IMR-90 (cell line): ENCODE data around the gene SPATA31E1. TPM values are rescaled to one million over a fixed set of nuclear protein-coding genes. Genes with fewer than 3 reads are reported as not detected.

Source experiments
- ATAC-seq: fragments of 200-7000 bp; cut with Tn5 transposase; 2 replicates; pipeline ENCODE4 v1.9.1; 2020; ENCODE audit warnings: low read depth, mild to moderate bottlenecking, moderate library complexity
- BruUV-seq: library from RNA; stranded (reverse); fragments of 400-500 nt; replicated peaks from 2 replicates; lab custom pipeline; 2021; lab: Mats Ljungman, UMichigan
- CTCF ChIA-PET: fragments of 300-600 bp; formaldehyde crosslinking; extraction: SDS; loops from one replicate; lab custom pipeline; 2021; ENCODE audit warnings: antibody characterized with exemption; lab: Yijun Ruan, JAX
- POLR2A ChIA-PET: fragments of 300-600 bp; sonication (Branson Sonifier 250); formaldehyde crosslinking; loops from one replicate; lab custom pipeline; 2022; ENCODE audit warnings: antibody characterized with exemption; ENCODE audit not compliant: unreplicated experiment; lab: Charles Lee
- DNase-seq: peaks from one replicate; pipeline ENCODE4 v3.0.0; 2013
- H2AFZ ChIP-seq: replicated peaks from 2 replicates; pipeline ENCODE3; 2013; ENCODE audit warnings: low read length, mild to moderate bottlenecking; ENCODE audit not compliant: poor library complexity
- H2AK5ac ChIP-seq: 2 replicates; pipeline ENCODE4 v1.6.1; 2013; ENCODE audit warnings: low read depth, low read length, inconsistent platforms
- H2AK9ac ChIP-seq: replicated peaks from 2 replicates; pipeline ENCODE3; 2013; ENCODE audit warnings: mild to moderate bottlenecking, low read depth, low read length, moderate library complexity; ENCODE audit not compliant: poor library complexity
- H2BK120ac ChIP-seq: 2 replicates; pipeline ENCODE4 v1.6.1; 2013; ENCODE audit warnings: low read depth, low read length, inconsistent platforms
- H2BK15ac ChIP-seq: 3 replicates; pipeline ENCODE4 v1.6.1; 2013; ENCODE audit warnings: low read depth, low read length, inconsistent platforms
- H2BK20ac ChIP-seq: 2 replicates; pipeline ENCODE4 v1.6.1; 2013; ENCODE audit warnings: low read depth, mild to moderate bottlenecking, inconsistent platforms, low read length, moderate library complexity
- H2BK5ac ChIP-seq: 2 replicates; pipeline ENCODE4 v1.6.1; 2013; ENCODE audit warnings: mild to moderate bottlenecking, low read depth, low read length, inconsistent platforms; ENCODE audit not compliant: poor library complexity, severe bottlenecking
- H3K14ac ChIP-seq: replicated peaks from 2 replicates; pipeline ENCODE4 v1.6.1; 2013; ENCODE audit warnings: low read depth, low read length, inconsistent platforms
- H3K18ac ChIP-seq: 2 replicates; pipeline ENCODE4 v1.6.1; 2013; ENCODE audit warnings: low read depth, low read length, control low read depth
- H3K23ac ChIP-seq: 2 replicates; pipeline ENCODE4 v1.6.1; 2013; ENCODE audit warnings: low read depth, low read length, inconsistent platforms
- H3K27ac ChIP-seq: 2 replicates; pipeline ENCODE4 v1.5.1; 2013; ENCODE audit warnings: mild to moderate bottlenecking, control low read depth, low read length; ENCODE audit not compliant: insufficient read depth
- H3K27me3 ChIP-seq: 2 replicates; pipeline ENCODE4 v1.6.1; 2013; ENCODE audit warnings: low read length; ENCODE audit not compliant: control insufficient read depth, insufficient read depth
- H3K36me3 ChIP-seq: 2 replicates; pipeline ENCODE4 v1.6.1; 2013; ENCODE audit warnings: low read length, mixed read lengths; ENCODE audit not compliant: control insufficient read depth, insufficient read depth
- H3K4ac ChIP-seq: 2 replicates; pipeline ENCODE4 v1.6.1; 2013; ENCODE audit warnings: low read depth, low read length, inconsistent platforms
- H3K4me1 ChIP-seq: 2 replicates; pipeline ENCODE4 v1.6.1; 2013; ENCODE audit warnings: low read length, mixed read lengths; ENCODE audit not compliant: control insufficient read depth, insufficient read depth
- H3K4me2 ChIP-seq: 2 replicates; pipeline ENCODE4 v1.6.1; 2013; ENCODE audit warnings: low read depth, mild to moderate bottlenecking, control low read depth, low read length, moderate library complexity
- H3K4me3 ChIP-seq: 2 replicates; pipeline ENCODE4 v1.5.1; 2013; ENCODE audit warnings: low read depth, mild to moderate bottlenecking, control low read depth, low read length, moderate library complexity; ENCODE audit not compliant: insufficient read depth
- H3K56ac ChIP-seq: 2 replicates; pipeline ENCODE4 v1.6.1; 2013; ENCODE audit warnings: low read length, inconsistent platforms; ENCODE audit not compliant: insufficient read depth; ENCODE audit errors: extremely low read depth
- H3K79me1 ChIP-seq, 2 experiments: 2 replicates each; pipeline ENCODE4 v1.6.1; 2013; ENCODE audit warnings: low read length in 2 of 2, inconsistent platforms in 1 of 2, low read depth in 1 of 2
- H3K9ac ChIP-seq: 2 replicates; pipeline ENCODE4 v1.6.1; 2013; ENCODE audit warnings: low read depth, low read length, control low read depth
- H3K9me1 ChIP-seq: 2 replicates; pipeline ENCODE4 v1.6.1; 2013; ENCODE audit warnings: low read length, inconsistent platforms; ENCODE audit not compliant: insufficient read depth
- H3K9me3 ChIP-seq: 2 replicates; pipeline ENCODE4 v1.6.1; 2013; ENCODE audit warnings: low read length; ENCODE audit not compliant: control insufficient read depth, insufficient read depth
- H4K20me1 ChIP-seq: 2 replicates; pipeline ENCODE4 v1.6.1; 2013; ENCODE audit warnings: low read length, inconsistent platforms; ENCODE audit not compliant: insufficient read depth
- H4K5ac ChIP-seq: 2 replicates; pipeline ENCODE4 v1.6.1; 2013; ENCODE audit warnings: mild to moderate bottlenecking, low read depth, low read length, control low read depth
- H4K8ac ChIP-seq, 2 experiments: 2 replicates each; pipeline ENCODE4 v1.6.1; 2013; ENCODE audit warnings: low read depth in 2 of 2, low read length in 2 of 2, control low read depth in 1 of 2, inconsistent platforms in 1 of 2
- H4K91ac ChIP-seq: 2 replicates; pipeline ENCODE4 v1.6.1; 2013; ENCODE audit warnings: low read depth, low read length, inconsistent platforms; ENCODE audit not compliant: insufficient read depth
- BHLHE40 ChIP-seq: fragments of 150-350 bp; IDR thresholded peaks from 2 replicates; pipeline ENCODE4 v1.6.1; 2016; ENCODE audit warnings: mild to moderate bottlenecking, low read depth, low read length
- CEBPB ChIP-seq: IDR thresholded peaks from 2 replicates; pipeline ENCODE4 v1.6.1; 2012; ENCODE audit warnings: low read depth, low read length, improper control_type of control experiment
- ELK1 ChIP-seq: fragments of 150-350 bp; IDR thresholded peaks from 2 replicates; pipeline ENCODE4 v1.6.1; 2016; ENCODE audit warnings: low read depth, mild to moderate bottlenecking, low read length, moderate library complexity, borderline replicate concordance
- FOS ChIP-seq: fragments of 150-350 bp; IDR thresholded peaks from 2 replicates; pipeline ENCODE4 v1.6.1; 2016; ENCODE audit warnings: low read depth, low read length
- MAFK ChIP-seq: IDR thresholded peaks from 2 replicates; pipeline ENCODE4 v1.6.1; 2012; ENCODE audit warnings: low read depth, low read length, improper control_type of control experiment
- MAZ ChIP-seq: IDR thresholded peaks from 2 replicates; pipeline ENCODE4 v1.6.1; 2012; ENCODE audit warnings: low read depth, mild to moderate bottlenecking, low read length, improper control_type of control experiment, moderate library complexity, borderline replicate concordance
- MXI1 ChIP-seq: IDR thresholded peaks from 2 replicates; pipeline ENCODE4 v1.6.1; 2012; ENCODE audit warnings: low read depth, mild to moderate bottlenecking, low read length, moderate library complexity, borderline replicate concordance
- NFE2L2 ChIP-seq: fragments of 150-350 bp; IDR thresholded peaks from 2 replicates; pipeline ENCODE4 v1.6.1; 2016; ENCODE audit warnings: low read depth, mild to moderate bottlenecking, low read length
- POLR2A ChIP-seq: IDR thresholded peaks from 2 replicates; pipeline ENCODE4 v1.6.1; 2012; ENCODE audit warnings: mild to moderate bottlenecking, low read depth, low read length
- RCOR1 ChIP-seq: IDR thresholded peaks from 2 replicates; pipeline ENCODE4 v1.6.1; 2012; ENCODE audit warnings: mild to moderate bottlenecking, low read length, improper control_type of control experiment; ENCODE audit not compliant: insufficient replicate concordance
- RFX5 ChIP-seq: IDR thresholded peaks from 2 replicates; pipeline ENCODE4 v1.8.0; 2012; ENCODE audit warnings: low read depth, mild to moderate bottlenecking, low read length, moderate library complexity
- SMC3 ChIP-seq: fragments of 150-350 bp; IDR thresholded peaks from 2 replicates; pipeline ENCODE4 v1.6.1; 2016; ENCODE audit warnings: low read depth, mild to moderate bottlenecking, antibody characterized with exemption, low read length, moderate library complexity
- USF2 ChIP-seq: fragments of 150-350 bp; IDR thresholded peaks from 2 replicates; pipeline ENCODE4 v1.6.1; 2017; ENCODE audit warnings: mild to moderate bottlenecking, antibody characterized with exemption, low read length, low read depth
- WGBS, 2 experiments: methylation state at CpG; one replicate each; pipeline versions ENCODE4 v1.1.5 to v1.1.7; 2013; ENCODE audit warnings: missing lambda C conversion rate in 2 of 2; ENCODE audit not compliant: insufficient read length in 1 of 2; ENCODE audit errors: extremely low coverage in 2 of 2; 5-methylcytosine and 5-hydroxymethylcytosine counted together
- dilution Hi-C: fragments of 300-500 bp; cut with HindIII; formaldehyde crosslinking; loops from one replicate; pipeline ENCODE4 v1.14.3; 2018; ENCODE audit warnings: low sequenced_read_pairs; ENCODE audit not compliant: unreplicated experiment
- in situ Hi-C: fragments of 300-500 bp; cut with MboI; formaldehyde crosslinking; loops from 3 replicates; pipeline ENCODE4 v1.14.3; 2019; ENCODE audit warnings: low sequenced_read_pairs, inconsistent platforms, mixed read lengths
- intact Hi-C: fragments of 100-400 bp; cut with micrococcal nuclease; formaldehyde crosslinking; loops from 2 replicates; pipeline ENCODE4 v1.10.0; 2022
- polyA plus RNA-seq, 3 experiments: library from polyadenylated mRNA; depleted of rRNA; stranded (reverse); fragments of >200 nt; gene quantifications; 2 replicates each; pipeline ENCODE4 v1.2.3, GENCODE V29; 2012; ENCODE audit warnings: low replicate concordance in 1 of 3
- total RNA-seq: library from RNA; depleted of rRNA; stranded (reverse); fragments of >200 nt; gene quantifications from 2 replicates; pipeline ENCODE4 v1.2.3, GENCODE V29; 2012

The SPATA31E1 gene
- total and polyA plus RNA-seq, 2 of the 4 experiments (the other 2 are of a cell fraction): 0.03 TPM; not detected in 1

DNA sequence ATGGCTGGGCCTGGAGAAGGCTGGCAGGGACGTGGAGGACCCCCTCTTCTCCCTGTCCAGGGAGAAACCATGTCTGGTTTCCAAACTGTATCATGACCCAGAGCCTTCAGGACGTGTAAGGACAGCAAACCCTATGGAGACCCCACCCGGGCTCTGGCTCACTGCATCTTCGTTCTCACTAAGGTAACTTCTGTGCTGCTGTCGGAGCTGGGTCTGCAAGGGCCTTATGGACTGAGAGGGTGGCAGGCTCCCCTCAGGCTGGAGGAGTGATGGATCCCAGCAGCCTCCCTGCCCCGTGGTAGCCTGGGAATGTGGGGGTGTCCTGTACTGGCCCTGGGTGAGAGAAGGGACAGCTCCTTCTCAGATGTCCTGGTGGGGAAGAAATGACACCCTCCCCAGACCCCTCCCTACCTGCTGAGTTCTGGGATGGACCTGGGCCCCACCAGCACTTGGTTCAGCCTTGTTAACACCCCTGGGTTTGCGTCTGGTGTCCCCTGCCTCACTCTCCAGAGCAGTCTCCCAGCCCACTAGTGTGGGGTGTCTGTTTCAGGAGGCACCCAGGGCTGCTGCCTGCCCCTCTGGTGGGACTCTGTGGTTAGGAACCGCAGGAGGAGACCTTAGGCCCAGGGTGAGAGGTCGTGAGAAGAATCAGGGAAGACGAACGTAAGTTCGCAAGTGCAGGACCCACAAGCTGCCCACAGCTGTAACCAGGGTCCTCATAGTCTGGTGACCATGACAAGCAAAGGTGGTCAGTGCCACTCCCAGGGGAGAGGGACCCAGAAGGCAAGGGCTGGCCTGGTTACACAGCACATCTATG lies 6.6 kb downstream of the SPATA31E1 start:
- no peak overlapping the region for H2AK5ac ChIP-seq
- H3K4me1 ChIP-seq: peaks cover 2% of the 10 kb centered on the region; the same call in 1 of the 2 replicates
- H3K36me3 ChIP-seq: no peaks in the 10 kb centered on the region
- no peaks in the 10 kb centered on the region for H3K9me1 ChIP-seq
- no peaks in the 10 kb centered on the region for H3K9me3 ChIP-seq
- no peak overlapping the region for H3K18ac ChIP-seq
- no peak overlapping the region for H2AFZ ChIP-seq
- no peak for ATAC-seq
- no peak overlapping the region for H3K23ac ChIP-seq
- no peaks in the 10 kb centered on the region for H4K20me1 ChIP-seq
- H4K8ac ChIP-seq: no peak overlapping the region
- WGBS, 2 experiments: 75% methylated on average over 5 of the region's 12 CpGs; no CpG with 5 or more reads in 1 of the 2 experiments
- H2BK15ac ChIP-seq: no peak overlapping the region
- H3K14ac ChIP-seq: no peak overlapping the region
- no peaks in the 10 kb centered on the region for H3K27me3 ChIP-seq
- no peak overlapping the region for H2AK9ac ChIP-seq
- TF ChIP-seq USF2 (no peak), MAFK (no peak), MXI1 (no peak), BHLHE40 (no peak), FOS (no peak), NFE2L2 (no peak), CEBPB (no peak), SMC3 (no peak), POLR2A (no peak), RCOR1 (no peak), MAZ (no peak), ELK1 (no peak), RFX5 (no peak)
- H3K27ac ChIP-seq: no peak overlapping the region
- no peak overlapping the region for H3K4me3 ChIP-seq
- ChIA-PET POLR2A (no interaction called here), CTCF (no interaction called here)
- intact Hi-C loops: no loop called here
- no peak overlapping the region for H3K4ac ChIP-seq
- in situ Hi-C loops: no loop called here
- H4K5ac ChIP-seq: no peak overlapping the region
- dilution Hi-C loops: no loop called here
- H3K79me1 ChIP-seq: no peaks in the 10 kb centered on the region
- no peak overlapping the region for H4K91ac ChIP-seq
- DNase-seq: no peak
- no peak overlapping the region for H3K9ac ChIP-seq
- H2BK5ac ChIP-seq: no peak overlapping the region
- H2BK20ac ChIP-seq: no peak overlapping the region
- no peak overlapping the region for H3K56ac ChIP-seq
- no TSS peak for BruUV-seq
- H2BK120ac ChIP-seq: no peak overlapping the region
- H3K4me2 ChIP-seq: no peak overlapping the region
